HUES48 (cell line): Measurements from ENCODE around the gene DNM3.

Experiments
- H3K27ac ChIP-seq: one replicate; pipeline ENCODE4 v1.7.0; 2013; ENCODE audit warnings: low read depth, low read length, inconsistent platforms
- H3K27me3 ChIP-seq: 2 replicates; pipeline ENCODE4 v1.6.1; 2013; ENCODE audit warnings: mild to moderate bottlenecking, low read length; ENCODE audit not compliant: control insufficient read depth, insufficient read depth
- H3K36me3 ChIP-seq: 2 replicates; pipeline ENCODE4 v1.6.1; 2013; ENCODE audit warnings: low read length; ENCODE audit not compliant: control insufficient read depth, insufficient read depth
- H3K4me1 ChIP-seq: 2 replicates; pipeline ENCODE4 v1.6.1; 2013; ENCODE audit warnings: mild to moderate bottlenecking, low read length; ENCODE audit not compliant: control insufficient read depth, insufficient read depth
- H3K4me3 ChIP-seq: 2 replicates; pipeline ENCODE4 v1.5.1; 2013; ENCODE audit warnings: mild to moderate bottlenecking, low read depth, low read length
- H3K9ac ChIP-seq: 2 replicates; pipeline ENCODE4 v1.6.1; 2013; ENCODE audit warnings: mild to moderate bottlenecking, low read depth, low read length, moderate library complexity
- H3K9me3 ChIP-seq: 2 replicates; pipeline ENCODE4 v1.6.1; 2013; ENCODE audit warnings: low read length; ENCODE audit not compliant: control insufficient read depth, insufficient read depth

The DNM3 gene

DNA sequence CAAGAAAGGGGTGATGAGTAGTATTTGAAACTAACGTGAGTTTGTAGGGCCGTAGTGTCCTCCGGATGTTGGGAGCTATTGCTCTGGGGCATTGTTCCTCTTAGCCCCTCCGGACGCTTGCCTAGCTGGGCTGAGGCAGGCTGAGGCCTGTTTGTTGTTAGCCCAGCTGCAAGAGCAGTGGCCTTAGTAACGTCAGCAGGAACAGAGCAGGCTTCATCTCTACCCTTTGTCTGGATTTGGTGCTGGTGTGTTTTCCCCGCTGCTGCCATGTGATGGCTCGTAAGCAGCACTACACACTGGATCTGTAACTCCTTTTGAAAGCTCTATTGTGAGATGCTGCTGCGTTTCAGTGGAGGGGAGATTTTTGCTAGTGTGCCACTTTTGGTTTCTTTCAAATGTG is 57.6 kb downstream of the DNM3 start:
- H3K27ac ChIP-seq = peak overlapping the region; percentile 37
- H3K36me3 ChIP-seq = no peaks in the 10 kb centered on the region
- no peaks in the 10 kb centered on the region for H3K9me3 ChIP-seq
- no peak overlapping the region for H3K4me3 ChIP-seq
- H3K4me1 ChIP-seq = peaks cover 9% of the 10 kb centered on the region
- H3K9ac ChIP-seq = peak overlapping the region; percentile 21; the same call in 1 of the 2 replicates
- H3K27me3 ChIP-seq = no peaks in the 10 kb centered on the region

DNA sequence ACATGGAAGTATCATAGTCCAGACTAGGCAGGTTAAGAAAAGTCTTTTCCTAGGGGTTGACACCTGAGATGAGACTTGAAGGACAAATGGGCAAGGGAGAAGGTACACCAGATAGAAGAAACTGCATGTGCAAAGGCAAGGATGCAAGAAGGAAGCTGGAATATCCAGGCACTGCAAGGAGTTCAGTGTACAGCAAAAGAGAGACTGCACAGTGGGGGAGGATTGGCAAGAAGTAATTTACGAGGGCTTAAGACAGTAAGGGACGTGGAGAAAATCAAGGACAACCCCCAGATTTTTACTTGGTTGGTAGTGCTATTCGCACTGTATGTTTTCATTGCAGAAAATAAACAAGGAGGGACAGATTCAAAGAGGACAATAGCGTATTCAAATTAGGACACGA is 58.5 kb downstream of the DNM3 start:
- no peak overlapping the region for H3K4me3 ChIP-seq
- no peaks in the 10 kb centered on the region for H3K9me3 ChIP-seq
- no peaks in the 10 kb centered on the region for H3K36me3 ChIP-seq
- no peak overlapping the region for H3K27ac ChIP-seq
- no peak overlapping the region for H3K9ac ChIP-seq
- H3K27me3 ChIP-seq = no peaks in the 10 kb centered on the region
- peaks cover 9% of the 10 kb centered on the region for H3K4me1 ChIP-seq

DNA sequence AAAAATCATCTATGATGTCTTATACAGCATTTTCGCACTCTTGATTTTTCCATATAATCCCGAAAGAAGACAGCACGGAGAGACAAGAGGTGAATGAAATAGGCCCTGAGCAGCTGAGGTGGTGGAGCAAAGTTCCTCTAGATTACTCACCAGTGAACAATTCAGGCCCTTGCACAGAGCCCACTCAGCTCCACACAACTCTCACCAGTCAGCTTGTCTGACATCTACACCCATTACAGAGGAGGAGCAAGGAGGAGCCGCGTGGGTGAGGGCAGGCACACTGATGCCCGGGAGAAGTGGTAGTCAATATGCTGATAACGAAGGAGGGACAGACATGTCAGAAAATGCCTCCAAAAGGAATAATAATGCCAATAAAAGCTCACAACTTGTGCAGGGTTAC is 59.9 kb downstream of the DNM3 start:
- H3K4me1 ChIP-seq = peaks cover 9% of the 10 kb centered on the region
- H3K27ac ChIP-seq = no peak overlapping the region

GRCh38 chr1:171902527-171902926 is 61.2 kb downstream of the DNM3 start:
- H3K27ac ChIP-seq = no peak overlapping the region
- H3K4me3 ChIP-seq = no peak overlapping the region

More for the DNA sequence above, 59.9 kb downstream of the DNM3 start:
- H3K4me3 ChIP-seq = no peak overlapping the region
- H3K27me3 ChIP-seq = no peaks in the 10 kb centered on the region
- H3K36me3 ChIP-seq = no peaks in the 10 kb centered on the region
- H3K9me3 ChIP-seq = no peaks in the 10 kb centered on the region
- H3K9ac ChIP-seq = no peak overlapping the region

DNA sequence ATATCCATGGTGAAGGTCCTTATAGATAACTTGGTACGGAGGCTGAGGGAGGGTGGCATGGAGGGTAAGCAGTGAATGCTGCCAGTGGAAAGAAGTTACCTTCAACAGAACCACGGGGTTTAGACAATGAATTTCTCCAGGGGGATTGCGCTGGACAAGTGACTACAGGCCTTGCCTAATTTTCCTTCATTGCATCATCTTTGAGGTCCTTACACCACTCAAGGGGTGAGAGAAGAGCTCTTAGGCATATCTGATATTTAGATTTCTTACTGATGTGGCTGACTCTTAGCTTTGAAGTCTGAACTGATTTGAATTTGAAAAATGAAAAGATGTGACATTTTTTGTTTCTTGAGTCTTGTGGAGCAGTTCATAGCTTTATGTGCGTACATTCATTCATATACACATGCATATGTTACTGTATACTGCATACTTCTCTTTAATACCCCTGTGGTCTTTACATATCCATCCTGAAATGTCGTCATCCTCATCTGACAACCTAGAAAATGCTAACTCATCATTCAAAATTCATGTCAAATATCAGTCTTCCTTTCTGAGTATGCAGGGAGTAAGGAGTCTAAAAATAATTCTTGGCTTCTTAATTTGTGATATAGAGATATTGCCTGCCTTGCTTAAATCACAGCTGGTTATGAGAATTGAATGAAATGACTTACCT is 63.6 kb downstream of the DNM3 start:
- H3K4me3 ChIP-seq = no peak overlapping the region
- no peaks in the 10 kb centered on the region for H3K27me3 ChIP-seq
- H3K36me3 ChIP-seq = no peaks in the 10 kb centered on the region
- H3K27ac ChIP-seq = no peak overlapping the region
- H3K9me3 ChIP-seq = no peaks in the 10 kb centered on the region
- no peak overlapping the region for H3K9ac ChIP-seq
- peaks cover 12% of the 10 kb centered on the region for H3K4me1 ChIP-seq

More at GRCh38 chr1:171902527-171902926, 61.2 kb downstream of the DNM3 start:
- no peaks in the 10 kb centered on the region for H3K9me3 ChIP-seq
- no peaks in the 10 kb centered on the region for H3K27me3 ChIP-seq
- no peak overlapping the region for H3K9ac ChIP-seq
- peaks cover 9% of the 10 kb centered on the region for H3K4me1 ChIP-seq
- no peaks in the 10 kb centered on the region for H3K36me3 ChIP-seq

DNA sequence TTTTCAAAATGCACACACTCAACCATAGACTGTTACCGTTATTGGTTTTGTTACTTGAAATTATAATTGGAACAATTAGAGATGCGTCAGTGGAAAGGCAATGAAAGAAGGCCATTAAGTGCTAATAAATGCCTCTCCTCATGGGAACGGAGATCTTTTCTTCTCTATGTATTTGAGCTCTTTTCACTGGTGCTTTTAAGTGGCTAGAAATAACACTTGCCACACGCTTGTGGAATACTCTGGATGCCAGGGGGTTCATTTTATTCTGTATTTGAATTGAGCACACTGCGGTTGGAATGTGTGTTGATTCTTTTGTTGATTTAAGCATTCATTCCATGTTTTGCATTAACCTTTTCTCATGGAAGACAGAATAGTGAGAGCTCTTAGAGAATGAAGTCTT is 68.4 kb downstream of the DNM3 start:
- peak overlapping the region; percentile 23 for H3K4me3 ChIP-seq
- H3K4me1 ChIP-seq = peaks cover 24% of the 10 kb centered on the region
- H3K9ac ChIP-seq = no peak overlapping the region
- H3K27ac ChIP-seq = peak overlapping the region; percentile 86
- H3K9me3 ChIP-seq = no peaks in the 10 kb centered on the region
- H3K27me3 ChIP-seq = no peaks in the 10 kb centered on the region
- H3K36me3 ChIP-seq = no peaks in the 10 kb centered on the region

GRCh38 chr1:171910786-171911185 is 69.5 kb downstream of the DNM3 start:
- H3K9ac ChIP-seq = no peak overlapping the region; the same call in 1 of the 2 replicates
- H3K36me3 ChIP-seq = no peaks in the 10 kb centered on the region
- no peaks in the 10 kb centered on the region for H3K27me3 ChIP-seq
- H3K9me3 ChIP-seq = no peaks in the 10 kb centered on the region
- peaks cover 24% of the 10 kb centered on the region for H3K4me1 ChIP-seq
- peak overlapping the region; percentile 86 for H3K27ac ChIP-seq
- H3K4me3 ChIP-seq = no peak overlapping the region

- no peak overlapping the region for H3K4me3 ChIP-seq
- no peak overlapping the region for H3K27ac ChIP-seq
- no peaks in the 10 kb centered on the region for H3K9me3 ChIP-seq
- no peaks in the 10 kb centered on the region for H3K36me3 ChIP-seq
- no peak overlapping the region for H3K9ac ChIP-seq
- H3K4me1 ChIP-seq = peaks cover 24% of the 10 kb centered on the region
- H3K27me3 ChIP-seq = no peaks in the 10 kb centered on the region
Observed at GRCh38 chr1:171911506-171911905, 70.2 kb downstream of the DNM3 start.

DNA sequence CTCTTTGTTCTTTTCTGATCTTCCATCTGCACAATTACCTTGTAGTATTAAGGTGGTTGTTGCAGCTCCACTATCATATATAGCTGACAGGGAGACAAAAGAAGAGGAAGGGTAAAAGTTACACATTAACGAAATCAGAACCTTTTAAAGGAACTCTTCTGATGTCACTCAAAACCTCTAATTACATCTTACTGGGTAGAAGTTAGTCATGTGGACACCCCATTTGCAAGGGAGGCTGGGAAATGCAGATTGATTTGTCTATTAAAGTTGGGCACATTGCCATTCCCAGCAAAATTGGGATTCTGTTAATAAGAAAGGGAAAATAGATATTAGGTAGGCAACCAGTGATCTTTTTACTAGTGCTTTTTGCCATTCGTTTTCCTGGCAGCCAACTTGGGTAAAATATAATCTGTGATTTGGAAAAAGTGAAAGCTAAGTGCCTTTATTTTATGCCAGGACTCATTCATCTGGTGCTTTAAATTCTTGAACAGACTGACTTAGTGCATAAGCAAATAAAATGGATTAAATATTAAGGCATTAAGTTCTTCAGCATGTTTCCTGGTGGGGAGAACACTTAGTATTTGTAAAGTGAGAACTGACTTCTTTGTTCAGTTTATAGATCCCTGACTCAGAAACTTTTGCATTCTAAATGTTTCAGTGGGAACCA is 71.3 kb downstream of the DNM3 start:
- Histone ChIP-seq H3K27ac (no peak overlapping the region), H3K4me1 (peaks cover 24% of the 10 kb centered on the region), H3K27me3 (no peaks in the 10 kb centered on the region), H3K9me3 (no peaks in the 10 kb centered on the region), H3K36me3 (no peaks in the 10 kb centered on the region), H3K4me3 (no peak overlapping the region), H3K9ac (no peak overlapping the region)

- H3K27me3 ChIP-seq = no peaks in the 10 kb centered on the region
- no peak overlapping the region for H3K27ac ChIP-seq
- no peaks in the 10 kb centered on the region for H3K36me3 ChIP-seq
- H3K4me3 ChIP-seq = no peak overlapping the region
- peaks cover 24% of the 10 kb centered on the region for H3K4me1 ChIP-seq
- no peak overlapping the region for H3K9ac ChIP-seq
- no peaks in the 10 kb centered on the region for H3K9me3 ChIP-seq
Observed at GRCh38 chr1:171913385-171913784, 72.1 kb downstream of the DNM3 start.

DNA sequence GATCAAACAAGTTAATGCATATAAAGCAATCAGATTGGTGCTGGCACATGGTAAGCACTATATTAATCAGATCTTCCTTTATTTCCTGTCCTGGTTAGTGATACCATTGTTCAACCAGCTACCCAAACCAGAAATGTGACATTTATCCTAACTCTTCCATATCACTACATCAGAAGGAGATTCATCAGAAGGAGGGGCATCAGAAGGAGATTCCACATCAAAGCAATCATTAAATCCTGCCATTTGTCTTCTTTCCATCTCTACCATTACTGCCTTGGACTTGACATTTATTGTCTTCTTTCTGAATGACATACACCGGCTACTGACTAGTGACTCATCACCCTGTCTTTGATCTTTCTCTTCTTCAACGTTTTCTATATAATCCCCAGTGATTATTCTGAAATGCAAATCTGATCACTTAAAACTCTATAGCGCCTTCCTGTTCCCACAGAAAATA is 75.0 kb downstream of the DNM3 start:
- H3K4me3 ChIP-seq = no peak overlapping the region
- no peak overlapping the region for H3K9ac ChIP-seq
- no peaks in the 10 kb centered on the region for H3K9me3 ChIP-seq
- no peaks in the 10 kb centered on the region for H3K4me1 ChIP-seq
- no peaks in the 10 kb centered on the region for H3K27me3 ChIP-seq
- no peak overlapping the region for H3K27ac ChIP-seq
- H3K36me3 ChIP-seq = no peaks in the 10 kb centered on the region
